ENCODE results near the gene SOX18. TPM values are rescaled to one million over a fixed set of nuclear protein-coding genes. Genes with fewer than 3 reads are reported as not detected.

The SOX18 gene
- total and polyA plus RNA-seq, 5 experiments from 2014 or later: not detected

GRCh38 chr20:64079273-64080012 lies 30.0 kb upstream of the SOX18 start, which contains the start of gene RGS19:
RGS19 (minus strand) TSS chr20:64079518; CDS start chr20:64076886, 2,632 bp downstream.
- no peaks in the 10 kb centered on the region for H3K9me3 Mint-ChIP-seq
- peaks cover 22 to 66% (median 52%) of the 10 kb centered on the region in 4 donors for H3K4me1 Mint-ChIP-seq
- H3K4me3 Mint-ChIP-seq: peak within 1 kb of the TSS; percentile 82 to 95 (median 92)
- peak in 9 of 10 donors; percentile 40 to 82 (median 65) for DNase-seq
- peaks cover 0 to 3% (median 1%) of the 10 kb centered on the region in 5 donors for H3K27me3 Mint-ChIP-seq
- H3K36me3 Mint-ChIP-seq: peaks cover 0 to 20% (median 0%) of the 10 kb centered on the region in 3 donors
- H3K27ac Mint-ChIP-seq: peak within 1 kb of the TSS; percentile 53 to 96 (median 90)
- peak; percentile 16 to 33 for ATAC-seq
- POLR2A ChIA-PET: interaction anchor here (0.6 to 4.7 kb wide), 19 partner anchors 12 to 559 kb away, joined by 3 to 47 read pairs (median 5); partner anchors contain the start of genes GMEB2, NPBWR2, PCMTD2 and PPDPF

- Mint-ChIP-seq H3K27ac (peak overlapping the region; percentile 53 to 94 (median 87)), H3K27me3 (no peaks in the 10 kb centered on the region)
- POLR2A ChIA-PET: interaction anchor here (0.8 to 4.7 kb wide), 19 partner anchors 11 to 558 kb away, joined by 3 to 47 read pairs (median 5); partner anchors contain the start of genes GMEB2, NPBWR2, PCMTD2 and PPDPF
These were observed 29.5 kb upstream of the SOX18 start for GRCh38 chr20:64078934-64079272.

GRCh38 chr20:64077876-64078551 lies 28.6 kb upstream of the SOX18 start:
- H3K4me3 Mint-ChIP-seq: peak overlapping the region; percentile 79 to 95 (median 92)
- no peaks in the 10 kb centered on the region for H3K9me3 Mint-ChIP-seq
- H3K27me3 Mint-ChIP-seq: no peaks in the 10 kb centered on the region
- peaks cover 17 to 58% (median 48%) of the 10 kb centered on the region in 4 donors for H3K4me1 Mint-ChIP-seq
- ATAC-seq (peak; percentile 62 to 75), DNase-seq (peak; percentile 60 to 85 (median 71))
- POLR2A ChIA-PET: interaction anchor here (0.5 to 4.7 kb wide), 20 partner anchors 10 to 902 kb away, joined by 3 to 47 read pairs (median 4); partner anchors contain the start of genes ARFRP1, NPBWR2, PCMTD2 and PRPF6
- H3K36me3 Mint-ChIP-seq: peaks cover 0 to 29% (median 0%) of the 10 kb centered on the region in 3 donors
- H3K27ac Mint-ChIP-seq: peak overlapping the region; percentile 80 to 94 (median 87)

More at GRCh38 chr20:64078934-64079272, 29.5 kb upstream of the SOX18 start:
- ATAC-seq (no peak), DNase-seq (no peak)
- Mint-ChIP-seq H3K4me1 (peaks cover 19 to 62% (median 49%) of the 10 kb centered on the region in 4 donors), H3K4me3 (peak overlapping the region; percentile 79 to 95 (median 92)), H3K9me3 (no peaks in the 10 kb centered on the region), H3K36me3 (peaks cover 0 to 25% (median 0%) of the 10 kb centered on the region in 3 donors)

GRCh38 chr20:64077541-64077875 lies 28.1 kb upstream of the SOX18 start:
- peaks cover 0 to 31% (median 0%) of the 10 kb centered on the region in 3 donors for H3K36me3 Mint-ChIP-seq
- POLR2A ChIA-PET: interaction anchor here (0.5 to 4.7 kb wide), 16 partner anchors 10 to 902 kb away, joined by 3 to 47 read pairs (median 4); partner anchors contain the start of genes ARFRP1, PCMTD2, PRPF6 and TCEA2
- no peaks in the 10 kb centered on the region for H3K9me3 Mint-ChIP-seq
- ATAC-seq (peak in 1 of 2 donors; percentile 8), DNase-seq (no peak)
- peaks cover 16 to 53% (median 44%) of the 10 kb centered on the region in 4 donors for H3K4me1 Mint-ChIP-seq
- H3K4me3 Mint-ChIP-seq: peak overlapping the region; percentile 79 to 95 (median 92)
- H3K27ac Mint-ChIP-seq: peak overlapping the region; percentile 80 to 94 (median 87)
- H3K27me3 Mint-ChIP-seq: no peaks in the 10 kb centered on the region

- POLR2A ChIA-PET: interaction anchor here (0.6 to 4.7 kb wide), 11 partner anchors 9 to 181 kb away, joined by 3 to 47 read pairs (median 7); partner anchors contain the start of genes TCEA2 and UCKL1
- peak in 1 of 2 donors; percentile 1 for ATAC-seq
- peaks cover 14 to 53% (median 40%) of the 10 kb centered on the region in 4 donors for H3K4me1 Mint-ChIP-seq
These were observed 27.7 kb upstream of the SOX18 start for GRCh38 chr20:64077094-64077493.

GRCh38 chr20:64076061-64076997 lies 26.9 kb upstream of the SOX18 start:
- H3K27ac Mint-ChIP-seq: peak overlapping the region in 8 of 10 donors; percentile 15 to 88 (median 60)
- peaks cover 9 to 48% (median 36%) of the 10 kb centered on the region in 4 donors for H3K4me1 Mint-ChIP-seq
- H3K9me3 Mint-ChIP-seq: no peaks in the 10 kb centered on the region
- H3K27me3 Mint-ChIP-seq: no peaks in the 10 kb centered on the region
- peaks cover 0 to 33% (median 0%) of the 10 kb centered on the region in 3 donors for H3K36me3 Mint-ChIP-seq
- POLR2A ChIA-PET: interaction anchor here (0.6 to 4.7 kb wide), 8 partner anchors 9 to 120 kb away, joined by 3 to 47 read pairs (median 13); partner anchors contain the start of genes TCEA2 and UCKL1
- H3K4me3 Mint-ChIP-seq: peak overlapping the region in 9 of 10 donors; percentile 14 to 95 (median 39)
- no peak for DNase-seq
- ATAC-seq: no peak

More at GRCh38 chr20:64077094-64077493, 27.7 kb upstream of the SOX18 start:
- H3K9me3 Mint-ChIP-seq: no peaks in the 10 kb centered on the region
- peaks cover 0 to 33% (median 0%) of the 10 kb centered on the region in 3 donors for H3K36me3 Mint-ChIP-seq
- peak in 3 of 10 donors; percentile 35 to 47 (median 39) for DNase-seq
- H3K27ac Mint-ChIP-seq: peak overlapping the region; percentile 43 to 94 (median 84)
- H3K4me3 Mint-ChIP-seq: peak overlapping the region; percentile 79 to 95 (median 92)
- no peaks in the 10 kb centered on the region for H3K27me3 Mint-ChIP-seq

GRCh38 chr20:64075556-64075955 lies 26.1 kb upstream of the SOX18 start:
- Mint-ChIP-seq H3K27ac (peak overlapping the region in 7 of 10 donors; percentile 28 to 85 (median 63)), H3K4me3 (no peak overlapping the region), H3K9me3 (no peaks in the 10 kb centered on the region), H3K4me1 (peaks cover 9 to 40% (median 33%) of the 10 kb centered on the region in 4 donors), H3K27me3 (no peaks in the 10 kb centered on the region), H3K36me3 (peaks cover 0 to 33% (median 0%) of the 10 kb centered on the region in 3 donors)
- ATAC-seq (no peak), DNase-seq (no peak)
- POLR2A ChIA-PET: interaction anchor here (4.6 to 4.7 kb wide), 2 partner anchors 8 to 11 kb away, joined by 21 to 47 read pairs; no protein-coding TSS in a partner anchor

- peaks cover 0 to 33% (median 0%) of the 10 kb centered on the region in 3 donors for H3K36me3 Mint-ChIP-seq
- no peak overlapping the region for H3K4me3 Mint-ChIP-seq
- H3K27me3 Mint-ChIP-seq: no peaks in the 10 kb centered on the region
- POLR2A ChIA-PET: interaction anchor here (1.6 kb wide), 1 partner anchor 12 kb away, joined by 4 read pairs; the partner anchor contains the start of gene TCEA2
- H3K27ac Mint-ChIP-seq: peak overlapping the region in 3 of 10 donors; percentile 36 to 85 (median 65)
- peaks cover 9 to 35% (median 28%) of the 10 kb centered on the region in 4 donors for H3K4me1 Mint-ChIP-seq
- DNase-seq: no peak
- ATAC-seq: no peak
- no peaks in the 10 kb centered on the region for H3K9me3 Mint-ChIP-seq
These were observed 25.5 kb upstream of the SOX18 start for GRCh38 chr20:64074963-64075362.

- H3K27me3 Mint-ChIP-seq: no peaks in the 10 kb centered on the region
- H3K4me3 Mint-ChIP-seq: no peak overlapping the region
- peak overlapping the region in 1 of 10 donors; percentile 34 for H3K27ac Mint-ChIP-seq
- POLR2A ChIA-PET: interaction anchor here (1.6 kb wide), 1 partner anchor 12 kb away, joined by 4 read pairs; the partner anchor contains the start of gene TCEA2
- H3K4me1 Mint-ChIP-seq: peaks cover 9 to 35% (median 31%) of the 10 kb centered on the region in 4 donors
- H3K36me3 Mint-ChIP-seq: peaks cover 0 to 33% (median 0%) of the 10 kb centered on the region in 3 donors
- no peaks in the 10 kb centered on the region for H3K9me3 Mint-ChIP-seq
- DNase-seq (no peak), ATAC-seq (no peak)
These were observed 24.8 kb upstream of the SOX18 start for GRCh38 chr20:64074184-64074789.

- DNase-seq (no peak), ATAC-seq (no peak)
- Mint-ChIP-seq H3K36me3 (peaks cover 0 to 33% (median 0%) of the 10 kb centered on the region in 3 donors), H3K27me3 (no peaks in the 10 kb centered on the region), H3K4me1 (peaks cover 8 to 33% (median 30%) of the 10 kb centered on the region in 4 donors), H3K4me3 (no peak overlapping the region), H3K9me3 (no peaks in the 10 kb centered on the region), H3K27ac (peak overlapping the region in 2 of 10 donors; percentile 4 to 19)
- POLR2A ChIA-PET: interaction anchor here (1.6 kb wide), 1 partner anchor 11 kb away, joined by 4 read pairs; the partner anchor contains the start of gene TCEA2
These were observed 24.2 kb upstream of the SOX18 start for GRCh38 chr20:64073476-64074183.

All from naive thymus-derived CD8-positive, alpha-beta T cell (primary cell).